B cell (primary cell): Measurements from ENCODE around the gene MLLT6. TPM values are rescaled to one million over a fixed set of nuclear protein-coding genes. Genes with fewer than 3 reads are reported as not detected.

Experiments used
- ATAC-seq: fragments of 200-7000 bp; cut with Tn5 transposase; one replicate; pipeline ENCODE4 v1.10.0; 2021; ENCODE audit warnings: low read depth, mild to moderate bottlenecking, moderate number of reproducible peaks, moderate library complexity
- CTCF ChIA-PET: fragments of 350-600 bp; sonication (Branson Sonifier 250); formaldehyde crosslinking; loops from one replicate; lab custom pipeline; 2021; ENCODE audit warnings: antibody characterized with exemption, inconsistent platforms; lab: Charles Lee
- POLR2A ChIA-PET: fragments of 350-600 bp; sonication (Branson Sonifier 250); formaldehyde crosslinking; loops from one replicate; lab custom pipeline; 2021; ENCODE audit warnings: antibody characterized with exemption; lab: Charles Lee
- DNase-seq: peaks from one replicate; pipeline ENCODE4 v3.0.0; 2013
- H2AFZ ChIP-seq: 2 replicates; pipeline ENCODE4 v1.6.1; 2012; ENCODE audit warnings: mild to moderate bottlenecking, low read depth, low read length; ENCODE audit not compliant: insufficient read depth, poor library complexity, severe bottlenecking
- H3K27ac ChIP-seq, 2 donors: 1 replicate in 1 of 2; 2 replicates in 1 of 2; pipeline ENCODE4 v1.5.1; 2012 to 2013; ENCODE audit warnings: low read length in 2 of 2, mild to moderate bottlenecking in 2 of 2, moderate library complexity in 1 of 2
- H3K27me3 ChIP-seq, 4 experiments: fragments of 200-600 bp in 1 of 4; sonication (generic) in 1 of 4; replicated peaks in 1 of 4; 1 replicate in 2 of 4; 2 replicates in 2 of 4; pipeline versions ENCODE4 v1.6.1 to v1.7.0; 2013 to 2016; ENCODE audit warnings: low read length in 3 of 4, mild to moderate bottlenecking in 2 of 4, mixed read lengths in 1 of 4, moderate library complexity in 1 of 4; ENCODE audit not compliant: insufficient read depth in 4 of 4, control insufficient read depth in 3 of 4; ENCODE audit errors: control extremely low read depth in 1 of 4
- H3K36me3 ChIP-seq, 2 experiments: replicated peaks in 1 of 2; 1 replicate in 1 of 2; 2 replicates in 1 of 2; pipeline versions ENCODE4 v1.6.1 to v1.7.1; 2013; ENCODE audit warnings: low read length in 1 of 2; ENCODE audit not compliant: insufficient read depth in 2 of 2, control insufficient read depth in 1 of 2; ENCODE audit errors: control extremely low read depth in 1 of 2, extremely low read depth in 1 of 2
- H3K4me1 ChIP-seq, 2 donors: fragments of 200-600 bp in 1 of 2; sonication (generic) in 1 of 2; 1 replicate in 1 of 2; 2 replicates in 1 of 2; pipeline versions ENCODE4 v1.5.1 to v1.6.1; 2013 to 2017; ENCODE audit warnings: low read length in 2 of 2; ENCODE audit not compliant: control insufficient read depth in 2 of 2, insufficient read depth in 2 of 2
- H3K4me2 ChIP-seq: replicated peaks from 2 replicates; pipeline ENCODE3; 2012; ENCODE audit warnings: mild to moderate bottlenecking, low read depth, low read length; ENCODE audit not compliant: poor library complexity, severe bottlenecking
- H3K4me3 ChIP-seq, 5 experiments: fragments of 200-600 bp in 1 of 5; sonication (generic) in 1 of 5; 1 replicate in 3 of 5; 2 replicates in 2 of 5; pipeline versions ENCODE4 v1.5.1 to v1.7.0; 2011 to 2016; ENCODE audit warnings: low read length in 4 of 5, mild to moderate bottlenecking in 4 of 5, low read depth in 2 of 5, control low read depth in 1 of 5, moderate library complexity in 1 of 5; ENCODE audit not compliant: insufficient read depth in 1 of 5; ENCODE audit errors: control extremely low read depth in 1 of 5, extremely low read depth in 1 of 5
- H3K79me2 ChIP-seq: fragments of 200-600 bp; sonication (generic); one replicate; pipeline ENCODE4 v1.6.0; 2016; ENCODE audit warnings: low read length; ENCODE audit not compliant: control insufficient read depth, insufficient read depth
- H3K9ac ChIP-seq: fragments of 200-600 bp; sonication (generic); 2 replicates; pipeline ENCODE4 v1.6.1; 2017; ENCODE audit warnings: mild to moderate bottlenecking, low read length, moderate library complexity
- H3K9me3 ChIP-seq, 3 donors: one replicate each; pipeline versions ENCODE4 v1.6.1 to v1.7.1; 2013; ENCODE audit warnings: low read length in 2 of 3; ENCODE audit not compliant: control insufficient read depth in 2 of 3, insufficient read depth in 1 of 3; ENCODE audit errors: control extremely low read depth in 1 of 3
- H4K20me1 ChIP-seq: 2 replicates; pipeline ENCODE4 v1.6.0; 2012; ENCODE audit warnings: mild to moderate bottlenecking, low read length; ENCODE audit not compliant: insufficient read depth, control insufficient read depth, poor library complexity, severe bottlenecking
- H3K27ac Mint-ChIP-seq: one replicate; pipeline ENCODE4 v1.8.0; 2021; ENCODE audit warnings: mixed read lengths
- H3K27me3 Mint-ChIP-seq: one replicate; pipeline ENCODE4 v1.8.0; 2021; ENCODE audit warnings: mixed read lengths
- H3K4me1 Mint-ChIP-seq: one replicate; pipeline ENCODE4 v1.8.0; 2021; ENCODE audit warnings: mixed read lengths
- H3K4me3 Mint-ChIP-seq: one replicate; pipeline ENCODE4 v1.8.0; 2021; ENCODE audit warnings: mixed read lengths
- H3K9me3 Mint-ChIP-seq: one replicate; pipeline ENCODE4 v1.8.0; 2022; ENCODE audit warnings: mixed read lengths; ENCODE audit not compliant: insufficient read depth
- CTCF ChIP-seq: fragments of 200-600 bp; IDR thresholded peaks from one replicate; pipeline ENCODE4 v1.8.0; 2022; ENCODE audit warnings: antibody characterized with exemption, mild to moderate bottlenecking
- EZH2 ChIP-seq: IDR thresholded peaks from 2 replicates; pipeline ENCODE4 v1.6.1; 2012; ENCODE audit warnings: borderline replicate concordance, low read depth, mild to moderate bottlenecking, moderate library complexity, low read length; ENCODE audit not compliant: insufficient read depth, poor library complexity, severe bottlenecking
- WGBS: methylation state at CpG from one replicate; pipeline ENCODE4 v1.1.5; 2013; ENCODE audit warnings: missing lambda C conversion rate; ENCODE audit not compliant: insufficient coverage; 5-methylcytosine and 5-hydroxymethylcytosine counted together
- intact Hi-C: fragments of 100-400 bp; cut with micrococcal nuclease; formaldehyde crosslinking; loops from one replicate; pipeline ENCODE4 v1.10.0; 2022
- polyA plus RNA-seq: library from polyadenylated mRNA; depleted of rRNA; stranded (reverse); fragments of >200 nt; gene quantifications from 2 replicates; pipeline ENCODE4 v1.2.3, GENCODE V29; 2012
- total RNA-seq, 2 donors: library from RNA; stranded (reverse); fragments of 120-200 nt in 1 of 2; gene quantifications; 1 replicate in 1 of 2; 2 replicates in 1 of 2; pipeline versions ENCODE4 v1.2.3 to v1.2.4, GENCODE V29; 2013 to 2022

Gene MLLT6
- total and polyA plus RNA-seq, 2 donors (not counting 1 experiment from before 2014, with no cell fraction given): 165 to 288 TPM

GRCh38 chr17:38768417-38768816, 63.3 kb downstream of the MLLT6 start:
- H3K4me3 Mint-ChIP-seq: no peak overlapping the region
- Histone ChIP-seq H3K4me1 (no peaks in the 10 kb centered on the region), H3K27me3 (no peaks in the 10 kb centered on the region), H4K20me1 (no peaks in the 10 kb centered on the region), H2AFZ (no peak overlapping the region), H3K79me2 (no peaks in the 10 kb centered on the region), H3K27ac (no peak overlapping the region), H3K4me2 (no peak overlapping the region), H3K9ac (no peak overlapping the region), H3K9me3 (no peaks in the 10 kb centered on the region), H3K4me3 (no peak overlapping the region), H3K36me3 (peaks cover 2 to 78% of the 10 kb centered on the region in 2 experiments)
- no peaks in the 10 kb centered on the region for H3K9me3 Mint-ChIP-seq
- TF ChIP-seq EZH2: no peak
- TF ChIP-seq CTCF: no peak
- ChIA-PET CTCF (no interaction called here), POLR2A (no interaction called here)
- 96% methylated on average over 5 of the region's 6 CpGs for WGBS
- H3K27me3 Mint-ChIP-seq: no peaks in the 10 kb centered on the region
- no peak overlapping the region for H3K27ac Mint-ChIP-seq
- no peaks in the 10 kb centered on the region for H3K4me1 Mint-ChIP-seq
- intact Hi-C loops: no loop called here
- ATAC-seq (no peak), DNase-seq (no peak)

DNA sequence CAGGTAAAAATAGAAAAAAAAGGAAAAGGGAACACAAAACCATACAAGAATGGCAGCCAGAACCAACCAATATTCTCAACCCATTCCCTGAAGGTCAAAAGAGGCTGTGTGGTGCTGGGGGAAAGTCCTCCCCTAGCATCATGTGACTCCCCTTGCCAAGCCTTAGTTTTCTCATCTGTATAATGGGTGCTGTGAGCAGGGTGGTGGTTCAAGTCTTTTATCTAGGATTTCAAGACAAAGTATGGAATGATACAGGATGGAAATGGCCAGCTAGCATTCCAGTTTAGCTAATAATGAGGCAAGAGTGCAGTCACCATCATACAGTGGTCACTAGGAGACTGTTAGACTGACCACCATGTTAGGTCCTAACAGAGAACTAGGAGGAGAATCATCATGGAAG, 68.2 kb downstream of the MLLT6 start:
- Histone ChIP-seq H3K4me2 (no peak overlapping the region), H3K27ac (no peak overlapping the region), H3K4me1 (no peaks in the 10 kb centered on the region), H2AFZ (no peak overlapping the region), H3K36me3 (peaks cover 3 to 70% of the 10 kb centered on the region in 2 experiments), H3K9ac (no peak overlapping the region), H3K27me3 (no peaks in the 10 kb centered on the region), H4K20me1 (no peaks in the 10 kb centered on the region), H3K79me2 (no peaks in the 10 kb centered on the region), H3K9me3 (no peaks in the 10 kb centered on the region), H3K4me3 (no peak overlapping the region)
- ChIA-PET CTCF (interaction anchor here (0.8 kb wide), 1 partner anchor 92 kb away, joined by 3 read pairs; no protein-coding TSS in a partner anchor), POLR2A (no interaction called here)
- Mint-ChIP-seq H3K4me1 (no peaks in the 10 kb centered on the region), H3K9me3 (no peaks in the 10 kb centered on the region), H3K27me3 (no peaks in the 10 kb centered on the region), H3K4me3 (no peak overlapping the region), H3K27ac (no peak overlapping the region)
- no peak for ATAC-seq
- TF ChIP-seq CTCF (no peak), EZH2 (no peak)
- intact Hi-C loops: no loop called here
- DNase-seq: no peak
